ENCODE measurements around the gene AFAP1L2. TPM values are rescaled to one million over a fixed set of nuclear protein-coding genes. Genes with fewer than 3 reads are reported as not detected.
A peak's percentile ranks its signal among the peaks of the same experiment; 100 is the strongest.

Gene AFAP1L2
- total RNA-seq, 1 donor from 2014 or later: 4.8 TPM

DNA sequence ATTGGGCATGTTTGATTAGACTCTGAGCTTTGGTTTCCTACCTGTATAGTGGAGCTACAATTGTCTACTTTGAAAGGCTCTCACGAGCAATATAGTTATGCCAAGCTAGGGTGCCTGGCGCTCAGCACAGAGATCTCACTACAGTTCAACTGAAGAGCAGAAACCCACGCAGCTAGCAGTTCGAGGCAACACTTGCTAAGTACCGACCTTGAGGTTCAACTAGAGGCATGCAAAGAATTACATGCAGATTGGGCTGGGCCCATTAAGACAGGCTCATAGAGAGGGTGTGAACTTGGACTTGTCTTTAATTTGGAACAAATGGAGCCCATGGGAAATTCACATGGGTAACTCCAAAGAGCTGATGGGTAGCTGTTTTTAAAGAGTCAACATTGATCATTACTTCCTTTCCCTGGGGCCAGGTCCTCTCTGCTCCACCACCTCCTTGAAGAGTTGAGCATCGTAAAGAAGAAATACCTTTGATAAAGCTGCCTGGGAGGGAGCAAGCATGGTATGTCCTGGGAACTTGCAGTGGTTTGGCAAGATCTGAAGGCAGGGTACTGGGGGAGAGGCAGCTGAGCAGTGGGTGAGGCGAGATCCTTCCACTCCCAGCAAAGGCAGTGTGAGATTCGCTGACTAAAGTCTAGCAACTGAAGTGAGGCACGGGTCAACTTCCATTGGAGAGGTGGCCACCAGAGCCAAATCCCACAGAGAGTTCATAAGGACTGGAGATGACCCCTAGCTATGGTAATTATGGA is 25.5 kb upstream of the AFAP1L2 start:
- no peaks in the 10 kb centered on the region for H3K79me2 ChIP-seq (ENCODE audit: low read depth)
- H2AFZ ChIP-seq (replicated peaks): no peak overlapping the region
- H3K4me3 ChIP-seq: no peak overlapping the region
- H3F3A ChIP-seq (ENCODE audit: low read depth): peaks cover 18% of the 10 kb centered on the region
- Mint-ChIP-seq H3K27ac (peak overlapping the region; percentile 33), H3K4me1 (peaks cover 17% of the 10 kb centered on the region), H3K4me3 (no peak overlapping the region), H3K9me3 (no peaks in the 10 kb centered on the region), H3K36me3 (peaks cover 14% of the 10 kb centered on the region), H3K27me3 (ENCODE audit: insufficient read depth, low read depth) (peaks cover 6% of the 10 kb centered on the region)
- H3K9me3 ChIP-seq (ENCODE audit: low read depth): no peaks in the 10 kb centered on the region
- no peak overlapping the region for H3K9ac ChIP-seq
- peaks cover 26% of the 10 kb centered on the region for H3K4me1 ChIP-seq
- TF ChIP-seq EZH2phosphoT487 (IDR thresholded peaks at IDR 0.05): no peak
- TF ChIP-seq EZH2 (IDR thresholded peaks at IDR 0.05): no peak
- TF ChIP-seq, protein P1, sequence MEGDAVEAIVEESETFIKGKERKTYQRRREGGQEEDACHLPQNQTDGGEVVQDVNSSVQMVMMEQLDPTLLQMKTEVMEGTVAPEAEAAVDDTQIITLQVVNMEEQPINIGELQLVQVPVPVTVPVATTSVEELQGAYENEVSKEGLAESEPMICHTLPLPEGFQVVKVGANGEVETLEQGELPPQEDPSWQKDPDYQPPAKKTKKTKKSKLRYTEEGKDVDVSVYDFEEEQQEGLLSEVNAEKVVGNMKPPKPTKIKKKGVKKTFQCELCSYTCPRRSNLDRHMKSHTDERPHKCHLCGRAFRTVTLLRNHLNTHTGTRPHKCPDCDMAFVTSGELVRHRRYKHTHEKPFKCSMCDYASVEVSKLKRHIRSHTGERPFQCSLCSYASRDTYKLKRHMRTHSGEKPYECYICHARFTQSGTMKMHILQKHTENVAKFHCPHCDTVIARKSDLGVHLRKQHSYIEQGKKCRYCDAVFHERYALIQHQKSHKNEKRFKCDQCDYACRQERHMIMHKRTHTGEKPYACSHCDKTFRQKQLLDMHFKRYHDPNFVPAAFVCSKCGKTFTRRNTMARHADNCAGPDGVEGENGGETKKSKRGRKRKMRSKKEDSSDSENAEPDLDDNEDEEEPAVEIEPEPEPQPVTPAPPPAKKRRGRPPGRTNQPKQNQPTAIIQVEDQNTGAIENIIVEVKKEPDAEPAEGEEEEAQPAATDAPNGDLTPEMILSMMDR (IDR thresholded peaks at IDR 0.05): no peak
- no peak overlapping the region for H3K27ac ChIP-seq
- no peaks in the 10 kb centered on the region for H4K20me1 ChIP-seq (ENCODE audit: low read depth)
- no peak overlapping the region for H3K4me2 ChIP-seq
- H3K27me3 ChIP-seq: no peaks in the 10 kb centered on the region
- DNase-seq (ENCODE audit: low spot score): no peak
- no peaks in the 10 kb centered on the region for H3K36me3 ChIP-seq

DNA sequence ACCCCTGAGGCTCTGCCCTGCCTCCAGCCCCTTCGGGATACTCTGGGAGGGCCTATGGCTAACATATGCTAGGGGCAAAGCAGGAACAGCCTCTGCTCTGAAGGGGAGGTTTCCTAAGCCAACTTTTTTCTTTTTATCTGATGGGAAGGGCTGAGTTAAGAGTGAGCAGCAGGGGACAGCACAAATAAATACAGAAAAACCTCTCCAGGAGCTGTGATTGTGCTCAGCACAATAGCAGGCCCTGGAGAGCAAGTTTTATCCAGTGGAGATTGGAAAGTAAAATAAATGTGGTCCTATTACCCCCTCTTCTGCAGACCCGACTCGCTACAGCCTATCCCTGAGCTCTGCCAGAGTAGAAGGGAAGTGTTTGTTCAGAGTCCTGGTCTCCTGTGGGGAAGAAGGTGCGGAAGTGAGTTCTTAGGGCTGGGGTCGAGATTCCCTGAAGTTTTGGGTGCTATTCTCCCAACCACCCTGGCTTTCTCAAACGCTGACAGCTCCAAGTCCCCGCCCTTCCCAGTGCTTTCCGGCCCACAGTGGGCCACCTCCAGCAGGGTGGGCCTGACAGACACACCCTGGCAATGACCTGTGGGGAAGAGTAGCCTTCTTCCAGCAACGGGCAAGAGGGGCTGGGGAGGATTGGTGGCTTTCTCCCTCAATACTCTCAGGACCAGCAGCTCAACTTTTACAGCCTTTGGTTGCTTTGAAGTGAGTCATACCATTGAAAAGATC is 23.0 kb upstream of the AFAP1L2 start:
- H3K27ac Mint-ChIP-seq: peak overlapping the region; percentile 78
- Histone ChIP-seq H3K27ac (peak overlapping the region; percentile 53), H4K20me1 (ENCODE audit: low read depth) (no peaks in the 10 kb centered on the region), H3K4me1 (peaks cover 26% of the 10 kb centered on the region), H3K36me3 (no peaks in the 10 kb centered on the region), H3K27me3 (no peaks in the 10 kb centered on the region), H3K9ac (no peak overlapping the region), H3K4me3 (no peak overlapping the region), H3K9me3 (ENCODE audit: low read depth) (no peaks in the 10 kb centered on the region), H3F3A (ENCODE audit: low read depth) (peaks cover 18% of the 10 kb centered on the region), H3K4me2 (peak overlapping the region; percentile 51), H2AFZ (replicated peaks) (no peak overlapping the region), H3K79me2 (ENCODE audit: low read depth) (no peaks in the 10 kb centered on the region)
- H3K4me3 Mint-ChIP-seq: no peak overlapping the region
- no peak for TF ChIP-seq EZH2phosphoT487 (IDR thresholded peaks at IDR 0.05)
- TF ChIP-seq, protein P1 (IDR thresholded peaks at IDR 0.05): peak; percentile 30
- peaks cover 6% of the 10 kb centered on the region for H3K27me3 Mint-ChIP-seq (ENCODE audit: insufficient read depth, low read depth)
- peaks cover 6% of the 10 kb centered on the region for H3K36me3 Mint-ChIP-seq
- no peaks in the 10 kb centered on the region for H3K9me3 Mint-ChIP-seq
- peak; percentile 52 for DNase-seq (ENCODE audit: low spot score)
- peaks cover 17% of the 10 kb centered on the region for H3K4me1 Mint-ChIP-seq

DNA sequence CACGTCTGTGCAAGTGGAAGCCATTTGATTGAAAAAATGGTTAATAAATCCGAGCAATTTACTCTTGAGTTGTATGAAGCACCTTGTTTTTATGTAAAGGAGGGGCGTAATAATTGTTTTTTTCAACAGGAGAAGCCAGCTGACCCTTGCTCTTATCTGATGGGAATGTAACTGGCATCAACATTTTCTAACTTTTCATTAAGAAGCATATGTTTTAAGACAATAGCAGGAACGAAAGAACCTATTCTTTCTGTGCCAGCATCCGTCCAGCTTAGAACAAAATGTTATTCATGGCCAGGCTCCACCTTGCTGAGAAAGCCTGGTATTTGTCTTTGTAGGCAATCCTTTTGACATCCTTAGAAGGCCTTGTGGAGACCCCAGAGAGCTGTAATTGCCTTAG is 22.2 kb upstream of the AFAP1L2 start:
- no peaks in the 10 kb centered on the region for H3K79me2 ChIP-seq (ENCODE audit: low read depth)
- DNase-seq (ENCODE audit: low spot score): peak; percentile 37
- H3K27ac Mint-ChIP-seq: peak overlapping the region; percentile 78

More for the DNA sequence above, 22.2 kb upstream of the AFAP1L2 start:
- H3K4me3 Mint-ChIP-seq: no peak overlapping the region
- H3F3A ChIP-seq (ENCODE audit: low read depth): peaks cover 18% of the 10 kb centered on the region
- no peak overlapping the region for H3K4me3 ChIP-seq
- H3K9ac ChIP-seq: no peak overlapping the region
- H3K4me2 ChIP-seq: peak overlapping the region; percentile 51
- H3K27ac ChIP-seq: peak overlapping the region; percentile 53
- TF ChIP-seq EZH2 (IDR thresholded peaks at IDR 0.05) (no peak), EZH2phosphoT487 (IDR thresholded peaks at IDR 0.05) (no peak)
- TF ChIP-seq, protein P1 (IDR thresholded peaks at IDR 0.05): no peak
- no peaks in the 10 kb centered on the region for H3K36me3 ChIP-seq
- peaks cover 17% of the 10 kb centered on the region for H3K4me1 Mint-ChIP-seq
- H3K27me3 ChIP-seq: no peaks in the 10 kb centered on the region
- H3K36me3 Mint-ChIP-seq: peaks cover 1% of the 10 kb centered on the region
- H3K9me3 Mint-ChIP-seq: no peaks in the 10 kb centered on the region
- no peak overlapping the region for H2AFZ ChIP-seq (replicated peaks)
- no peaks in the 10 kb centered on the region for H3K9me3 ChIP-seq (ENCODE audit: low read depth)
- peaks cover 6% of the 10 kb centered on the region for H3K27me3 Mint-ChIP-seq (ENCODE audit: insufficient read depth, low read depth)
- no peaks in the 10 kb centered on the region for H4K20me1 ChIP-seq (ENCODE audit: low read depth)
- H3K4me1 ChIP-seq: peaks cover 26% of the 10 kb centered on the region

Data from neural progenitor cell (in vitro differentiated cells).